ENCODE results near the gene SLC22A3. TPM values are rescaled to one million over a fixed set of nuclear protein-coding genes. Genes with fewer than 3 reads are reported as not detected.

Gene SLC22A3
- total RNA-seq, 2 experiments from 2014 or later, result not detected

- H3K27ac Mint-ChIP-seq, result no peak overlapping the region
- H3K9me3 Mint-ChIP-seq, result no peaks in the 10 kb centered on the region
- POLR2A ChIA-PET, result no interaction called here
- DNase-seq, result no peak
- CTCF ChIA-PET, result no interaction called here
- no peak overlapping the region for H3K4me3 Mint-ChIP-seq
- H3K27me3 Mint-ChIP-seq, result peaks cover 18% of the 10 kb centered on the region
- H3K4me1 Mint-ChIP-seq (ENCODE audit: low read depth), result no peaks in the 10 kb centered on the region
- intact Hi-C loops (cut with micrococcal nuclease), result no loop called here
- H3K36me3 Mint-ChIP-seq, result no peaks in the 10 kb centered on the region
Measured at GRCh38 chr6:160343144-160343543, 5.0 kb upstream of the SLC22A3 start.

GRCh38 chr6:160344271-160344670 lies 3.9 kb upstream of the SLC22A3 start:
- ChIA-PET POLR2A (no interaction called here), CTCF (no interaction called here)
- H3K4me1 Mint-ChIP-seq (ENCODE audit: low read depth), result peaks cover 5% of the 10 kb centered on the region
- H3K36me3 Mint-ChIP-seq, result no peaks in the 10 kb centered on the region
- intact Hi-C loops (cut with micrococcal nuclease), result no loop called here
- H3K27me3 Mint-ChIP-seq, result peaks cover 23% of the 10 kb centered on the region
- no peaks in the 10 kb centered on the region for H3K9me3 Mint-ChIP-seq
- no peak for DNase-seq
- no peak overlapping the region for H3K27ac Mint-ChIP-seq
- H3K4me3 Mint-ChIP-seq, result no peak overlapping the region

- H3K36me3 Mint-ChIP-seq, result no peaks in the 10 kb centered on the region
- no peaks in the 10 kb centered on the region for H3K9me3 Mint-ChIP-seq
- ChIA-PET POLR2A (no interaction called here), CTCF (no interaction called here)
- peaks cover 39% of the 10 kb centered on the region for H3K27me3 Mint-ChIP-seq
- no peak overlapping the region for H3K27ac Mint-ChIP-seq
- H3K4me1 Mint-ChIP-seq (ENCODE audit: low read depth), result peaks cover 5% of the 10 kb centered on the region
- no peak for DNase-seq
- intact Hi-C loops (cut with micrococcal nuclease), result no loop called here
- no peak overlapping the region for H3K4me3 Mint-ChIP-seq
Measured at GRCh38 chr6:160347259-160348222, 637 bp upstream of the SLC22A3 start.

- no peak for DNase-seq
- Mint-ChIP-seq H3K4me3 (peak overlapping the region; percentile 18), H3K27me3 (peaks cover 41% of the 10 kb centered on the region), H3K27ac (no peak overlapping the region), H3K9me3 (no peaks in the 10 kb centered on the region), H3K36me3 (no peaks in the 10 kb centered on the region), H3K4me1 (ENCODE audit: low read depth) (peaks cover 5% of the 10 kb centered on the region)
- CTCF ChIA-PET, result no interaction called here
- intact Hi-C loops (cut with micrococcal nuclease), result no loop called here
- POLR2A ChIA-PET, result no interaction called here
Measured at GRCh38 chr6:160349020-160349441, 853 bp downstream of the SLC22A3 start.

- H3K27me3 Mint-ChIP-seq, result peaks cover 41% of the 10 kb centered on the region
- ChIA-PET POLR2A (no interaction called here), CTCF (no interaction called here)
- H3K27ac Mint-ChIP-seq, result no peak overlapping the region
- H3K36me3 Mint-ChIP-seq, result no peaks in the 10 kb centered on the region
- no peak overlapping the region for H3K4me3 Mint-ChIP-seq
- peaks cover 5% of the 10 kb centered on the region for H3K4me1 Mint-ChIP-seq (ENCODE audit: low read depth)
- intact Hi-C loops (cut with micrococcal nuclease), result no loop called here
- H3K9me3 Mint-ChIP-seq, result no peaks in the 10 kb centered on the region
- DNase-seq, result no peak
Measured at GRCh38 chr6:160349814-160350350, 1.7 kb downstream of the SLC22A3 start.

- H3K4me1 Mint-ChIP-seq (ENCODE audit: low read depth), result peaks cover 3% of the 10 kb centered on the region
- ChIA-PET POLR2A (no interaction called here), CTCF (no interaction called here)
- intact Hi-C loops (cut with micrococcal nuclease), result no loop called here
- peaks cover 27% of the 10 kb centered on the region for H3K27me3 Mint-ChIP-seq
- H3K9me3 Mint-ChIP-seq, result no peaks in the 10 kb centered on the region
- no peak overlapping the region for H3K4me3 Mint-ChIP-seq
- H3K36me3 Mint-ChIP-seq, result no peaks in the 10 kb centered on the region
- no peak for DNase-seq
- no peak overlapping the region for H3K27ac Mint-ChIP-seq
Measured at GRCh38 chr6:160353950-160354496, 5.8 kb downstream of the SLC22A3 start.

- Mint-ChIP-seq H3K9me3 (no peaks in the 10 kb centered on the region), H3K27me3 (peaks cover 18% of the 10 kb centered on the region), H3K4me3 (no peak overlapping the region), H3K36me3 (no peaks in the 10 kb centered on the region), H3K27ac (no peak overlapping the region), H3K4me1 (ENCODE audit: low read depth) (peaks cover 2% of the 10 kb centered on the region)
- intact Hi-C loops (cut with micrococcal nuclease), result no loop called here
- CTCF ChIA-PET, result no interaction called here
- POLR2A ChIA-PET, result no interaction called here
- DNase-seq, result peak; percentile 44
Measured at GRCh38 chr6:160355001-160355400, 6.8 kb downstream of the SLC22A3 start.

GRCh38 chr6:160356074-160356744 lies 8.0 kb downstream of the SLC22A3 start:
- Mint-ChIP-seq H3K27me3 (peaks cover 8% of the 10 kb centered on the region), H3K36me3 (no peaks in the 10 kb centered on the region), H3K4me1 (ENCODE audit: low read depth) (peaks cover 2% of the 10 kb centered on the region), H3K27ac (no peak overlapping the region), H3K4me3 (no peak overlapping the region), H3K9me3 (no peaks in the 10 kb centered on the region)
- intact Hi-C loops (cut with micrococcal nuclease), result no loop called here
- POLR2A ChIA-PET, result no interaction called here
- no peak for DNase-seq
- CTCF ChIA-PET, result no interaction called here

GRCh38 chr6:160357088-160357487 lies 8.9 kb downstream of the SLC22A3 start:
- CTCF ChIA-PET, result no interaction called here
- no peak for DNase-seq
- Mint-ChIP-seq H3K27ac (no peak overlapping the region), H3K4me3 (no peak overlapping the region), H3K27me3 (peaks cover 8% of the 10 kb centered on the region), H3K9me3 (no peaks in the 10 kb centered on the region), H3K36me3 (no peaks in the 10 kb centered on the region), H3K4me1 (ENCODE audit: low read depth) (peaks cover 2% of the 10 kb centered on the region)
- intact Hi-C loops (cut with micrococcal nuclease), result no loop called here
- POLR2A ChIA-PET, result no interaction called here

GRCh38 chr6:160358225-160359119 lies 10.3 kb downstream of the SLC22A3 start:
- ChIA-PET CTCF (no interaction called here), POLR2A (no interaction called here)
- Mint-ChIP-seq H3K27me3 (peaks cover 7% of the 10 kb centered on the region), H3K36me3 (no peaks in the 10 kb centered on the region), H3K4me3 (no peak overlapping the region), H3K9me3 (no peaks in the 10 kb centered on the region), H3K4me1 (ENCODE audit: low read depth) (peaks cover 2% of the 10 kb centered on the region), H3K27ac (no peak overlapping the region)
- intact Hi-C loops (cut with micrococcal nuclease), result no loop called here
- DNase-seq, result no peak

GRCh38 chr6:160360955-160361354 lies 12.8 kb downstream of the SLC22A3 start:
- Mint-ChIP-seq H3K9me3 (no peaks in the 10 kb centered on the region), H3K4me3 (no peak overlapping the region), H3K27me3 (peaks cover 5% of the 10 kb centered on the region), H3K27ac (no peak overlapping the region), H3K4me1 (ENCODE audit: low read depth) (no peaks in the 10 kb centered on the region), H3K36me3 (no peaks in the 10 kb centered on the region)
- ChIA-PET CTCF (no interaction called here), POLR2A (no interaction called here)
- intact Hi-C loops (cut with micrococcal nuclease), result no loop called here
- no peak for DNase-seq

GRCh38 chr6:160362556-160362955 lies 14.4 kb downstream of the SLC22A3 start:
- H3K36me3 Mint-ChIP-seq, result no peaks in the 10 kb centered on the region
- no peaks in the 10 kb centered on the region for H3K9me3 Mint-ChIP-seq
- CTCF ChIA-PET, result no interaction called here
- no peak overlapping the region for H3K4me3 Mint-ChIP-seq
- intact Hi-C loops (cut with micrococcal nuclease), result no loop called here
- peaks cover 2% of the 10 kb centered on the region for H3K27me3 Mint-ChIP-seq
- DNase-seq, result no peak
- no peak overlapping the region for H3K27ac Mint-ChIP-seq
- H3K4me1 Mint-ChIP-seq (ENCODE audit: low read depth), result no peaks in the 10 kb centered on the region
- POLR2A ChIA-PET, result no interaction called here

Measured in activated CD4-positive, alpha-beta memory T cell treated with anti-CD3 and anti-CD28 coated beads for 36 hours (primary cell).